ENCODE results near the gene C12orf57.

The C12orf57 gene

DNA sequence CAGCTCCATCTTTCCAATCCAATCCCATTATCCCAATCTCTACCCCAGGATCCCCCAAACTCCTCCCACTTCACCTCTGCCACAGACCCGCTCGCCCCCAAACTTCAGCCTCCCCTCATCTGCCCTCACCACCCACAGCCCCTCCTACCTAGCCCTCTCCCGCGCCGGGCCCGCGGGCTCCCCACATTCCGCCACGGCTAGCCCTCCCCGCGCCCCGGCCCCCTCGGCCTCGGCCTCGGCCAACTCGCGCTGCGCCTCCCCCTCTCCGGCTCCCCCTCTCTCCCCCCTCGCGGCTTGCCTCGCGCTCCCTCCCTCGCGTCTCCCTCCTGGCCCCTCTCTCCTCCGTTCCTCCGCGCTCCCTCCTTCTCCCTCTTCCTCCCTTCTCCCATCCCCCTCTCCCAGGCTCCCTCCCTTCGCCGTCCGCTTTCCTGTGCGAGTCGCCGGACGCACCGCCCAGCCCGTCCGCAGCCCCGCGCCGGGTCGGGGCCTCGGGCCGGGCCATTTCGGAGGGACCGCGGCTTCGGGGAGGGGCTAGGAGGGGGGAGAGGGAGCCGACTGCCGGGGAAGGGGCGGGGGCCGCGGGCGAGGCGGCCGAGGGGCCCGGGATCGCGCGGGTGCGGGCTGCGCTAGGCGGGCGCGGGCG, 16.3 kb upstream of the C12orf57 start, which contains the start of gene ATN1:
Gene ATN1 (plus strand): TSS at position 581 of the 643 bp plus-strand sequence. CDS start 6,043 bp downstream, outside the sequence.
- H3K4me3 ChIP-seq (ENCODE audit: low read depth, low read length), result peak within 1 kb of the TSS; percentile 89

GRCh38 chr12:6928022-6928702, 15.7 kb upstream of the C12orf57 start:
- no peak for DNase-seq (ENCODE audit: low read depth)
- peak overlapping the region; percentile 89 for H3K4me3 ChIP-seq (ENCODE audit: low read depth, low read length)
- TF ChIP-seq, protein P1, sequence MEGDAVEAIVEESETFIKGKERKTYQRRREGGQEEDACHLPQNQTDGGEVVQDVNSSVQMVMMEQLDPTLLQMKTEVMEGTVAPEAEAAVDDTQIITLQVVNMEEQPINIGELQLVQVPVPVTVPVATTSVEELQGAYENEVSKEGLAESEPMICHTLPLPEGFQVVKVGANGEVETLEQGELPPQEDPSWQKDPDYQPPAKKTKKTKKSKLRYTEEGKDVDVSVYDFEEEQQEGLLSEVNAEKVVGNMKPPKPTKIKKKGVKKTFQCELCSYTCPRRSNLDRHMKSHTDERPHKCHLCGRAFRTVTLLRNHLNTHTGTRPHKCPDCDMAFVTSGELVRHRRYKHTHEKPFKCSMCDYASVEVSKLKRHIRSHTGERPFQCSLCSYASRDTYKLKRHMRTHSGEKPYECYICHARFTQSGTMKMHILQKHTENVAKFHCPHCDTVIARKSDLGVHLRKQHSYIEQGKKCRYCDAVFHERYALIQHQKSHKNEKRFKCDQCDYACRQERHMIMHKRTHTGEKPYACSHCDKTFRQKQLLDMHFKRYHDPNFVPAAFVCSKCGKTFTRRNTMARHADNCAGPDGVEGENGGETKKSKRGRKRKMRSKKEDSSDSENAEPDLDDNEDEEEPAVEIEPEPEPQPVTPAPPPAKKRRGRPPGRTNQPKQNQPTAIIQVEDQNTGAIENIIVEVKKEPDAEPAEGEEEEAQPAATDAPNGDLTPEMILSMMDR (IDR thresholded peaks at IDR 0.05; ENCODE audit: control insufficient read depth, extremely low read depth, insufficient read depth), result no peak

More for the DNA sequence above, 16.3 kb upstream of the C12orf57 start, which contains the start of gene ATN1:
- no peak for DNase-seq (ENCODE audit: low read depth)
- TF ChIP-seq, protein P1 (IDR thresholded peaks at IDR 0.05; ENCODE audit: control insufficient read depth, extremely low read depth, insufficient read depth), result no peak

- TF ChIP-seq, protein P1 (IDR thresholded peaks at IDR 0.05; ENCODE audit: control insufficient read depth, extremely low read depth, insufficient read depth), result no peak
- no peak for DNase-seq (ENCODE audit: low read depth)
Measured at GRCh38 chr12:6928703-6929407, 15.0 kb upstream of the C12orf57 start.

GRCh38 chr12:6929466-6930452, 14.1 kb upstream of the C12orf57 start:
- DNase-seq (ENCODE audit: low read depth), result no peak
- peak overlapping the region; percentile 89 for H3K4me3 ChIP-seq (ENCODE audit: low read depth, low read length)

More at GRCh38 chr12:6928703-6929407, 15.0 kb upstream of the C12orf57 start:
- H3K4me3 ChIP-seq (ENCODE audit: low read depth, low read length), result peak overlapping the region; percentile 89

GRCh38 chr12:6932766-6933165, 11.1 kb upstream of the C12orf57 start:
- no peak for DNase-seq (ENCODE audit: low read depth)
- TF ChIP-seq, protein P1 (IDR thresholded peaks at IDR 0.05; ENCODE audit: control insufficient read depth, extremely low read depth, insufficient read depth), result no peak
- H3K4me3 ChIP-seq (ENCODE audit: low read depth, low read length), result no peak overlapping the region

More at GRCh38 chr12:6929466-6930452, 14.1 kb upstream of the C12orf57 start:
- TF ChIP-seq, protein P1 (IDR thresholded peaks at IDR 0.05; ENCODE audit: control insufficient read depth, extremely low read depth, insufficient read depth), result no peak

- no peak for DNase-seq (ENCODE audit: low read depth)
- TF ChIP-seq, protein P1 (IDR thresholded peaks at IDR 0.05; ENCODE audit: control insufficient read depth, extremely low read depth, insufficient read depth), result no peak
- H3K4me3 ChIP-seq (ENCODE audit: low read depth, low read length), result no peak overlapping the region
Measured at GRCh38 chr12:6934110-6934509, 9.7 kb upstream of the C12orf57 start.
